GM12874 (cell line): ENCODE results near the gene EFNA4.

Source experiments
- CTCF ChIP-seq: IDR thresholded peaks from 2 replicates; pipeline ENCODE4 v1.5.1; 2011; ENCODE audit warnings: low read depth, mild to moderate bottlenecking, control low read depth, low read length, moderate library complexity; ENCODE audit not compliant: insufficient read depth

EFNA4 gene

GRCh38 chr1:155057788-155058211 lies 5.7 kb upstream of the EFNA4 start:
- TF ChIP-seq CTCF, result no peak

- TF ChIP-seq CTCF, result no peak
Observed at GRCh38 chr1:155060736-155061135, 2.8 kb upstream of the EFNA4 start.

- peak; percentile 99 for TF ChIP-seq CTCF
Observed at GRCh38 chr1:155061381-155062150, 2.0 kb upstream of the EFNA4 start.

- peak; percentile 24; the same call in 1 of the 2 replicates for TF ChIP-seq CTCF
Observed at GRCh38 chr1:155062151-155062686, 1.3 kb upstream of the EFNA4 start.

- TF ChIP-seq CTCF, result peak; percentile 99
Observed at GRCh38 chr1:155062702-155063411, 683 bp upstream of the EFNA4 start.

- TF ChIP-seq CTCF, result no peak
Observed at GRCh38 chr1:155064111-155064831, 731 bp downstream of the EFNA4 start.

GRCh38 chr1:155064832-155065429 lies 1.4 kb downstream of the EFNA4 start:
- no peak for TF ChIP-seq CTCF
